Measurements from ENCODE around the gene KIAA0513.

- TF ChIP-seq POLR2AphosphoS5 (IDR thresholded peaks at IDR 0.05; ENCODE audit: insufficient read depth, low read depth, low read length) (no peak), CTCF (IDR thresholded peaks at IDR 0.05; ENCODE audit: extremely low read depth in 1 of 2, insufficient read depth in 1 of 2, low read depth in 1 of 2, low read length in 2 of 2) (no peak), JUN (IDR thresholded peaks at IDR 0.05; ENCODE audit: borderline replicate concordance, insufficient read depth, insufficient read length, low read depth) (no peak), POLR2A (IDR thresholded peaks at IDR 0.05; ENCODE audit: low read depth, low read length) (no peak), MAX (IDR thresholded peaks at IDR 0.05; ENCODE audit: insufficient read depth, insufficient read length) (no peak)
Measured at GRCh38 chr16:85029981-85030401, 2.4 kb downstream of the KIAA0513 start.

Data from endothelial cell of umbilical vein (primary cell).